OCI-LY1 (cell line): ENCODE data around the gene PLCG2.

Experiments used
- H2AFZ ChIP-seq: fragments of 200-600 bp; sonication (generic), shearing (Covaris generic); 2 replicates; pipeline ENCODE4 v1.6.0; 2014; ENCODE audit warnings: antibody characterized with exemption, mild to moderate bottlenecking, low read length
- H3F3A ChIP-seq: fragments of 200-600 bp; sonication (generic), shearing (Covaris generic); 2 replicates; pipeline ENCODE4 v1.6.0; 2014; ENCODE audit warnings: mild to moderate bottlenecking, antibody characterized with exemption, low read length, moderate library complexity; ENCODE audit not compliant: insufficient read depth
- H3K27ac ChIP-seq: fragments of 200-600 bp; sonication (generic); 2 replicates; pipeline ENCODE4 v1.5.1; 2014; ENCODE audit warnings: low read length, mixed run types, mild to moderate bottlenecking, low read depth; ENCODE audit not compliant: poor library complexity, severe bottlenecking
- H3K27me3 ChIP-seq: fragments of 200-600 bp; sonication (generic); 2 replicates; pipeline ENCODE4 v1.6.0; 2014; ENCODE audit warnings: antibody characterized with exemption, mild to moderate bottlenecking, low read length, moderate library complexity; ENCODE audit not compliant: insufficient read depth
- H3K36me3 ChIP-seq: fragments of 200-600 bp; sonication (generic); 2 replicates; pipeline ENCODE4 v1.6.1; 2014; ENCODE audit warnings: mild to moderate bottlenecking, antibody characterized with exemption, low read length, moderate library complexity, mixed read lengths; ENCODE audit not compliant: insufficient read depth
- H3K4me1 ChIP-seq: fragments of 200-600 bp; sonication (generic); 2 replicates; pipeline ENCODE4 v1.5.1; 2014; ENCODE audit warnings: mild to moderate bottlenecking, low read length, moderate library complexity; ENCODE audit not compliant: insufficient read depth, severe bottlenecking
- H3K4me2 ChIP-seq: fragments of 200-600 bp; sonication (generic), shearing (Covaris generic); 2 replicates; pipeline ENCODE4 v1.6.1; 2014; ENCODE audit warnings: low read length
- H3K4me3 ChIP-seq: fragments of 200-600 bp; sonication (generic); 2 replicates; pipeline ENCODE4 v1.5.1; 2014; ENCODE audit warnings: low read length, low read depth, mild to moderate bottlenecking, mixed read lengths; ENCODE audit not compliant: poor library complexity, severe bottlenecking
- H3K79me2 ChIP-seq: fragments of 200-600 bp; shearing (Covaris generic); 2 replicates; pipeline ENCODE4 v1.6.1; 2016; ENCODE audit warnings: mixed run types, low read length, mixed read lengths; ENCODE audit not compliant: insufficient read depth
- H3K9ac ChIP-seq: fragments of 200-600 bp; sonication (generic), shearing (Covaris generic); 2 replicates; pipeline ENCODE4 v1.6.1; 2014; ENCODE audit warnings: mild to moderate bottlenecking, low read length, mixed read lengths
- H3K9me2 ChIP-seq: fragments of 200-600 bp; sonication (generic), shearing (Covaris generic); 2 replicates; pipeline ENCODE4 v1.6.1; 2014; ENCODE audit warnings: low read depth, mild to moderate bottlenecking, low read length, mixed read lengths
- H3K9me3 ChIP-seq: fragments of 200-600 bp; shearing (Covaris generic); 2 replicates; pipeline ENCODE4 v1.6.1; 2014; ENCODE audit warnings: low read length, mixed read lengths
- H4K20me1 ChIP-seq: fragments of 200-600 bp; sonication (generic), shearing (Covaris generic); 2 replicates; pipeline ENCODE4 v1.6.0; 2016; ENCODE audit warnings: mild to moderate bottlenecking, low read length; ENCODE audit not compliant: insufficient read depth
- EZH2 ChIP-seq: fragments of 200-600 bp; sonication (generic), shearing (Covaris generic); IDR thresholded peaks from 2 replicates; pipeline ENCODE4 v1.8.0; 2017; ENCODE audit warnings: borderline replicate concordance, mixed run types, mild to moderate bottlenecking, antibody characterized with exemption, low read length, moderate library complexity, mixed read lengths
- TF ChIP-seq, protein P1 (sequence below): fragments of 200-600 bp; sonication (generic), shearing (Covaris generic); IDR thresholded peaks from 2 replicates; pipeline ENCODE4 v1.5.1; 2017; ENCODE audit warnings: mild to moderate bottlenecking, antibody characterized with exemption, low read length, moderate library complexity, mixed read lengths

The PLCG2 gene

GRCh38 chr16:81921085-81921814 is 142.2 kb downstream of the PLCG2 start:
- no peak overlapping the region for H3K27ac ChIP-seq
- no peaks in the 10 kb centered on the region for H3K9me3 ChIP-seq
- no peak overlapping the region for H3K4me3 ChIP-seq
- H3F3A ChIP-seq = no peaks in the 10 kb centered on the region
- H3K79me2 ChIP-seq = no peaks in the 10 kb centered on the region
- no peak overlapping the region for H3K4me2 ChIP-seq
- H4K20me1 ChIP-seq = no peaks in the 10 kb centered on the region
- H3K9me2 ChIP-seq = no peaks in the 10 kb centered on the region
- peaks cover 14% of the 10 kb centered on the region for H3K4me1 ChIP-seq
- H3K36me3 ChIP-seq = peaks cover 100% of the 10 kb centered on the region
- H3K27me3 ChIP-seq = no peaks in the 10 kb centered on the region
- H3K9ac ChIP-seq = no peak overlapping the region
- TF ChIP-seq EZH2 = no peak
- TF ChIP-seq, protein P1, sequence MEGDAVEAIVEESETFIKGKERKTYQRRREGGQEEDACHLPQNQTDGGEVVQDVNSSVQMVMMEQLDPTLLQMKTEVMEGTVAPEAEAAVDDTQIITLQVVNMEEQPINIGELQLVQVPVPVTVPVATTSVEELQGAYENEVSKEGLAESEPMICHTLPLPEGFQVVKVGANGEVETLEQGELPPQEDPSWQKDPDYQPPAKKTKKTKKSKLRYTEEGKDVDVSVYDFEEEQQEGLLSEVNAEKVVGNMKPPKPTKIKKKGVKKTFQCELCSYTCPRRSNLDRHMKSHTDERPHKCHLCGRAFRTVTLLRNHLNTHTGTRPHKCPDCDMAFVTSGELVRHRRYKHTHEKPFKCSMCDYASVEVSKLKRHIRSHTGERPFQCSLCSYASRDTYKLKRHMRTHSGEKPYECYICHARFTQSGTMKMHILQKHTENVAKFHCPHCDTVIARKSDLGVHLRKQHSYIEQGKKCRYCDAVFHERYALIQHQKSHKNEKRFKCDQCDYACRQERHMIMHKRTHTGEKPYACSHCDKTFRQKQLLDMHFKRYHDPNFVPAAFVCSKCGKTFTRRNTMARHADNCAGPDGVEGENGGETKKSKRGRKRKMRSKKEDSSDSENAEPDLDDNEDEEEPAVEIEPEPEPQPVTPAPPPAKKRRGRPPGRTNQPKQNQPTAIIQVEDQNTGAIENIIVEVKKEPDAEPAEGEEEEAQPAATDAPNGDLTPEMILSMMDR = no peak
- H2AFZ ChIP-seq = no peak overlapping the region

DNA sequence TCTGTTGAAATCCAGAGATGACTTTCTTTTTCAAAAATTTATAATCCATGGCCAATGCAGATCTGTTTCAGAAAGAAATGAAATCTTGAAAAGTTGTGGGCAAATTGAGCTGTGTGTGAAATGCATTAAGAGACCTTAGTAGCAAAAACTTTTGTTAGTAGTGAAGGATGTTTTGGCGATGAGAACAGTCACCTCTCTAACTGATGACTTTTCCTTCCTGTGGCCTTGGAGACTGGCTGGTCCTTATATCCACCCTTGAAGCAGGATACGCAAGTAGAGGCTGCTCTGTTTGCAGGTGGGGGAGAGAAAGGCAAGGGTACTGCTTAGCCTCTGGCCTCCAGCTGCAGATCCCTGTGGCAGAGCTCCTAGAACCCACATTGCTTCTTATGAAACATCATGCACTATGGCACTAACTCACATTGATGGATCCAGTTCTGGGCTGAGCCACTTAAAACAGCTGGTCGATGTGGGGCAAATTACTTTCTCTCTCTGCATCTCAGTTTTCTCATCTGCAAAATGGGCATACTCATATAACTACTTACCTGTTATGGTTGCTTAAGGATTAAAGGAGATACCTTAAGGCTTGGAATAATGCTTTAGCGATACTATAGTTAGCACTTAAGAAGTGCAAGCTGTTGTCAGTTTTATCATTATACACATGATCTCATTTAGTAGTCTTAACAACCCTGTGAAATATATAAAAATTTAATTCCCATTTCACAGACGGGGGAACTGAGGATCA is 142.9 kb downstream of the PLCG2 start:
- Histone ChIP-seq H3K4me2 (no peak overlapping the region), H3K27ac (no peak overlapping the region), H2AFZ (no peak overlapping the region), H3K9me3 (no peaks in the 10 kb centered on the region), H3K36me3 (peaks cover 100% of the 10 kb centered on the region), H3K4me3 (no peak overlapping the region), H3K4me1 (peaks cover 6% of the 10 kb centered on the region), H3F3A (no peaks in the 10 kb centered on the region), H3K9ac (no peak overlapping the region), H3K79me2 (no peaks in the 10 kb centered on the region), H4K20me1 (no peaks in the 10 kb centered on the region), H3K9me2 (no peaks in the 10 kb centered on the region), H3K27me3 (no peaks in the 10 kb centered on the region)
- TF ChIP-seq, protein P1 = no peak
- TF ChIP-seq EZH2 = no peak

GRCh38 chr16:81923296-81923695 is 144.2 kb downstream of the PLCG2 start:
- Histone ChIP-seq H3K9me3 (no peaks in the 10 kb centered on the region), H3K36me3 (peaks cover 100% of the 10 kb centered on the region), H2AFZ (no peak overlapping the region), H4K20me1 (no peaks in the 10 kb centered on the region), H3F3A (no peaks in the 10 kb centered on the region), H3K4me1 (no peaks in the 10 kb centered on the region), H3K79me2 (no peaks in the 10 kb centered on the region), H3K27me3 (no peaks in the 10 kb centered on the region), H3K4me3 (no peak overlapping the region), H3K9ac (no peak overlapping the region), H3K27ac (no peak overlapping the region), H3K9me2 (no peaks in the 10 kb centered on the region), H3K4me2 (no peak overlapping the region)
- TF ChIP-seq EZH2 = no peak
- TF ChIP-seq, protein P1 = no peak
